ENCODE measurements around the gene PIP4K2C.

DNA sequence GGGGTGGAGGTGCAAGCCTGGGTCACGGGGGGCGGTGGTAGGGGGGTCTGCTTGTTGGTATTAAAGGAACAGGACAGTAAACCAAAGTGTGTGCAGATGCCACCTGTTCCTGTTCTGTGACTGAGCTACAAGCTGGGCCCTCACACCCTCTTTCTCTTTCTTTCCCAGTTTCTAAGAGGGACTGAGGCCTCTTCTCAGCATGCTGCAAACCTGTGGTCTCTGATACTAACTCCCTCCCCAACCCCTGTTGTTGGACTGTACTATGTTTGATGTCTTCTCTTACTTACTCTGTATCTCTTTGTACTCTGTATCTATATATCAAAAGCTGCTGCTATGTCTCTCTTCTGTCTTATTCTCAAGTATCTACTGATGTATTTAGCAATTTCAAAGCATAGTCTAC is 6.9 kb upstream of the PIP4K2C start:
- TF ChIP-seq POLR2A (IDR thresholded peaks at IDR 0.05; ENCODE audit: low read depth, low read length) (no peak), POLR2AphosphoS5 (IDR thresholded peaks at IDR 0.05; ENCODE audit: low read depth, low read length) (no peak), TAF1 (IDR thresholded peaks at IDR 0.05; ENCODE audit: borderline replicate concordance, low read depth, low read length) (no peak)

Measured in GM12892 (cell line).